Measurements from ENCODE around the gene DOCK11.

DNA sequence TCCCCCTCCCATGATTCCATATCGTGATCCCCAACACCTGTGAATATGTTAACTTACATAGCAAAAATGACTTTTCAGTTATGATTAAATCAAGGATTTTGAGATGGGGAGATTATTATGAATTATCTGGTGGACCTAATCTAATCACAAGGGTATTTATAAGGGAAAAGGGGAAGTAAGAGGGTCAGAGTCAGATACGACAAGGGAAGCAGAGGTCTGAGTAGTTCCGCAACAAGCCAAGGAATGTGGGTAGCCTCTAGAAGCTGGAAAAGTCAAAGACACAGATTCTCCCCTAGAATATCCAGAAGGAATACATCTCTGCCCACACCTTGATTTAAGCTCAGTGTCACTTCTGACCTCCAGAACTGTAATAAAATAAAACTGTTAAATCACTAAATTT, 230.8 kb downstream of the DOCK11 start:
- TF ChIP-seq, protein P1, sequence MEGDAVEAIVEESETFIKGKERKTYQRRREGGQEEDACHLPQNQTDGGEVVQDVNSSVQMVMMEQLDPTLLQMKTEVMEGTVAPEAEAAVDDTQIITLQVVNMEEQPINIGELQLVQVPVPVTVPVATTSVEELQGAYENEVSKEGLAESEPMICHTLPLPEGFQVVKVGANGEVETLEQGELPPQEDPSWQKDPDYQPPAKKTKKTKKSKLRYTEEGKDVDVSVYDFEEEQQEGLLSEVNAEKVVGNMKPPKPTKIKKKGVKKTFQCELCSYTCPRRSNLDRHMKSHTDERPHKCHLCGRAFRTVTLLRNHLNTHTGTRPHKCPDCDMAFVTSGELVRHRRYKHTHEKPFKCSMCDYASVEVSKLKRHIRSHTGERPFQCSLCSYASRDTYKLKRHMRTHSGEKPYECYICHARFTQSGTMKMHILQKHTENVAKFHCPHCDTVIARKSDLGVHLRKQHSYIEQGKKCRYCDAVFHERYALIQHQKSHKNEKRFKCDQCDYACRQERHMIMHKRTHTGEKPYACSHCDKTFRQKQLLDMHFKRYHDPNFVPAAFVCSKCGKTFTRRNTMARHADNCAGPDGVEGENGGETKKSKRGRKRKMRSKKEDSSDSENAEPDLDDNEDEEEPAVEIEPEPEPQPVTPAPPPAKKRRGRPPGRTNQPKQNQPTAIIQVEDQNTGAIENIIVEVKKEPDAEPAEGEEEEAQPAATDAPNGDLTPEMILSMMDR (conservative IDR thresholded peaks at IDR 0.05 in 1 of 2, IDR thresholded peaks at IDR 0.05 in 1 of 2; ENCODE audit: low read depth in 1 of 2, low read length in 2 of 2), result no peak
- no peak for TF ChIP-seq EZH2 (IDR thresholded peaks at IDR 0.05; ENCODE audit: low read length, missing control alignments)

Measured in fibroblast of lung (primary cell).